NCI-H748 (cell line): ENCODE measurements around the gene ASGR1.

Experiments
- DNase-seq: peaks from one replicate; lab custom pipeline; 2025; ENCODE audit not compliant: unreplicated experiment; lab: John Stamatoyannopoulos, UW

ASGR1 gene

GRCh38 chr17:7124923-7125322, 54.2 kb downstream of the ASGR1 start:
- no peak for DNase-seq

GRCh38 chr17:7123844-7124243, 55.3 kb downstream of the ASGR1 start:
- DNase-seq, result no peak
